Esophagus squamous epithelium (tissue), 4 donors: Measurements from ENCODE around the gene BPGM.

ENCODE experiments used
- CTCF ChIP-seq, 6 experiments: fragments of 450-650 bp in 4 of 6; fragments of 200-600 bp in 2 of 6; sonication (generic) in 2 of 6; IDR thresholded peaks; one replicate each; pipeline ENCODE4 v1.5.1; 2016 to 2019; ENCODE audit warnings: antibody characterized with exemption in 6 of 6, mild to moderate bottlenecking in 4 of 6, moderate library complexity in 4 of 6
- POLR2A ChIP-seq, 4 donors: fragments of 450-650 bp; IDR thresholded peaks; one replicate each; pipeline ENCODE4 v1.6.1; 2017; ENCODE audit warnings: antibody characterized with exemption in 4 of 4, mild to moderate bottlenecking in 4 of 4, moderate library complexity in 3 of 4

GRCh38 chr7:134702366-134703240 lies 56.0 kb downstream of the BPGM start:
- TF ChIP-seq POLR2A (IDR thresholded peaks at IDR 0.05) (no peak), CTCF (IDR thresholded peaks at IDR 0.05) (no peak)
